Measurements from ENCODE around the gene ATP2B3. TPM values are rescaled to one million over a fixed set of nuclear protein-coding genes. Genes with fewer than 3 reads are reported as not detected.

The ATP2B3 gene
- total and polyA plus RNA-seq, 7 experiments from 2014 or later = not detected

- peaks cover 0 to 7% (median 0%) of the 10 kb centered on the region in 5 donors for H3K27me3 Mint-ChIP-seq
- Histone ChIP-seq H3K9me3 (ENCODE audit: control insufficient read depth in 2 of 3, low read length in 3 of 3) (no peaks in the 10 kb centered on the region), H3K27ac (ENCODE audit: low read depth, low read length) (no peak overlapping the region), H3K36me3 (ENCODE audit: control insufficient read depth in 2 of 3, insufficient read depth in 3 of 3, low read length in 3 of 3) (no peaks in the 10 kb centered on the region), H3K4me3 (ENCODE audit: low read length) (no peak overlapping the region), H3K27me3 (ENCODE audit: control insufficient read depth in 2 of 2, insufficient read depth in 2 of 2, low read length in 2 of 2) (no peaks in the 10 kb centered on the region), H3K4me1 (ENCODE audit: control insufficient read depth in 2 of 2, insufficient read depth in 2 of 2, low read length in 2 of 2) (no peaks in the 10 kb centered on the region)
- no peak overlapping the region for H3K4me3 Mint-ChIP-seq
- POLR2A ChIA-PET = no interaction called here
- CTCF ChIA-PET = interaction anchor here (0.8 kb wide), 1 partner anchor 14 kb away, joined by 3 read pairs; no protein-coding TSS in a partner anchor
- peaks cover 0 to 2% (median 0%) of the 10 kb centered on the region in 11 donors for H3K9me3 Mint-ChIP-seq
- no peak for ATAC-seq
- no peaks in the 10 kb centered on the region for H3K4me1 Mint-ChIP-seq
- H3K36me3 Mint-ChIP-seq = no peaks in the 10 kb centered on the region
- intact Hi-C loops (cut with micrococcal nuclease) = no loop called here
- no peak overlapping the region for H3K27ac Mint-ChIP-seq
- DNase-seq = no peak
Observed at GRCh38 chrX:153526042-153526441, 8.6 kb downstream of the ATP2B3 start.

DNA sequence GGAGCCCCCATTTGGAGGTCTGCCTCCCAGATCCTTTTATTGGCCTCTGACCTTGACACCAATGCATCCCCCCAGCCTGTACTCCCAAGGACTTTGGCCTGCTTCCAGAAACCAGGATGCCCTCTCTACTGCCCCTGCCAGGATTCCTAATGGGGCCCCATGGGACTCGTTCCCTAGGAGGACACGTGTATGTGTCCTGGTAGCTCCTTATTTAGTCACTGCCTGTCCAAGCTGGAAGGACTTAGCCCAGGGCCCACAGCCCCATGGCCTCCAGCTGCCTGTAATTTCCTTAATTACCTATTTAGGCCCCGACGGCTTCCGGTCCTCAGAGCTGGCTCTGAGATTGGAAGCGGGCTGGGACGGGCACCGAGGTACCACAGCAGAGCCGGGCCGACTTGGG, 9.4 kb downstream of the ATP2B3 start:
- H3K36me3 Mint-ChIP-seq = no peaks in the 10 kb centered on the region
- H3K4me1 Mint-ChIP-seq = no peaks in the 10 kb centered on the region
- H3K9me3 Mint-ChIP-seq = peaks cover 0 to 2% (median 0%) of the 10 kb centered on the region in 11 donors
- H3K36me3 ChIP-seq (ENCODE audit: control insufficient read depth in 2 of 3, insufficient read depth in 3 of 3, low read length in 3 of 3) = no peaks in the 10 kb centered on the region
- no peaks in the 10 kb centered on the region for H3K27me3 ChIP-seq (ENCODE audit: control insufficient read depth in 2 of 2, insufficient read depth in 2 of 2, low read length in 2 of 2)
- no peak overlapping the region for H3K4me3 Mint-ChIP-seq
- intact Hi-C loops (cut with micrococcal nuclease) = no loop called here
- ATAC-seq (no peak), DNase-seq (no peak)
- H3K27ac ChIP-seq (ENCODE audit: low read depth, low read length) = no peak overlapping the region
- no peaks in the 10 kb centered on the region for H3K4me1 ChIP-seq (ENCODE audit: control insufficient read depth in 2 of 2, insufficient read depth in 2 of 2, low read length in 2 of 2)
- H3K9me3 ChIP-seq (ENCODE audit: control insufficient read depth in 2 of 3, low read length in 3 of 3) = no peaks in the 10 kb centered on the region
- POLR2A ChIA-PET = no interaction called here
- H3K27ac Mint-ChIP-seq = no peak overlapping the region
- H3K4me3 ChIP-seq (ENCODE audit: low read length) = no peak overlapping the region
- H3K27me3 Mint-ChIP-seq = peaks cover 0 to 7% (median 0%) of the 10 kb centered on the region in 5 donors
- CTCF ChIA-PET = no interaction called here

- no peaks in the 10 kb centered on the region for H3K36me3 ChIP-seq (ENCODE audit: control insufficient read depth in 2 of 3, insufficient read depth in 3 of 3, low read length in 3 of 3)
- Mint-ChIP-seq H3K27ac (no peak overlapping the region), H3K4me1 (no peaks in the 10 kb centered on the region), H3K36me3 (no peaks in the 10 kb centered on the region), H3K4me3 (no peak overlapping the region), H3K27me3 (peaks cover 0 to 7% (median 0%) of the 10 kb centered on the region in 5 donors), H3K9me3 (peaks cover 0 to 2% (median 0%) of the 10 kb centered on the region in 11 donors)
- no peaks in the 10 kb centered on the region for H3K9me3 ChIP-seq (ENCODE audit: control insufficient read depth in 2 of 3, low read length in 3 of 3)
- CTCF ChIA-PET = no interaction called here
- H3K4me3 ChIP-seq (ENCODE audit: low read length) = no peak overlapping the region
- no peaks in the 10 kb centered on the region for H3K4me1 ChIP-seq (ENCODE audit: control insufficient read depth in 2 of 2, insufficient read depth in 2 of 2, low read length in 2 of 2)
- H3K27me3 ChIP-seq (ENCODE audit: control insufficient read depth in 2 of 2, insufficient read depth in 2 of 2, low read length in 2 of 2) = no peaks in the 10 kb centered on the region
- POLR2A ChIA-PET = no interaction called here
- H3K27ac ChIP-seq (ENCODE audit: low read depth, low read length) = no peak overlapping the region
- intact Hi-C loops (cut with micrococcal nuclease) = no loop called here
- DNase-seq (no peak), ATAC-seq (no peak)
Observed at GRCh38 chrX:153527208-153527607, 9.8 kb downstream of the ATP2B3 start.

DNA sequence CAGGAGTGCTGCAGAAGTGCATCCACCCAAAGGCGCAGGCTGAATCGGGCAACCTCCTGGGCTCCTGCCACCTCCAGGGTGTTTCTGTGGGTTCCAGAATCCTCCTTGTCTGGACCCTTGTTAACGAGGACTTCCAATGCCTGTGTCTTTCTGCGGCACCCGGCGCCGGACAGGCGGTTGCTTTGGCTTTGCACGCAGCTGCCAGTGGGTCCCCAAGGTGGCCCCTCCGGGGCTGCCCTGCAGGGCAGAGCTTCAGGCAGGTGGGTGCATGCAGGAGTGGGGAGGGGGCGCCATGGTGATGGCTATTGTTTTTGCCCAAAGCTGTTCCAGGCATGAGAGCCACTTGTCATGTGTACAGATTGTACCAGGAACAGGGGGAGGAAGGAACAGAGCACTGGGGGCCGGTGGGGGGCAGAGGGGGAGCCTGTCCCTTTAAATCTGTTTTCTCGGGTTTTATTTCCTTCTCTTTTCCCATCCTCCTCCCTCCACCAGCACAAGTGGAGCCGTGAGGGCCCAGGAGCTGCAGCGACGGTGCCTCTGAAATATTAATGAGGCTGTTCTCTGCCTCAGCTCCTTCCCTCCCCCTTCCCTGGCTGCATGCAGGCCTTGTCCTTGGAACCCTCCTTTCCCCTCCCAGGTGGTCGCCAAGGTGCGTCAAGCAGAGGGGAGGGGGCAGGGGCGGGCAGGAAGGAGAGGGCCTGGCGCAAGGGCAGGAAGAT, 13.1 kb downstream of the ATP2B3 start:
- ATAC-seq = no peak
- peaks cover 0 to 4% (median 0%) of the 10 kb centered on the region in 5 donors for H3K27me3 Mint-ChIP-seq
- ChIA-PET POLR2A (no interaction called here), CTCF (no interaction called here)
- Histone ChIP-seq H3K27ac (ENCODE audit: low read depth, low read length) (no peak overlapping the region), H3K4me1 (ENCODE audit: control insufficient read depth in 2 of 2, insufficient read depth in 2 of 2, low read length in 2 of 2) (no peaks in the 10 kb centered on the region), H3K36me3 (ENCODE audit: control insufficient read depth in 2 of 3, insufficient read depth in 3 of 3, low read length in 3 of 3) (no peaks in the 10 kb centered on the region), H3K9me3 (ENCODE audit: control insufficient read depth in 2 of 3, low read length in 3 of 3) (no peaks in the 10 kb centered on the region), H3K4me3 (ENCODE audit: low read length) (no peak overlapping the region), H3K27me3 (ENCODE audit: control insufficient read depth in 2 of 2, insufficient read depth in 2 of 2, low read length in 2 of 2) (no peaks in the 10 kb centered on the region)
- DNase-seq = no peak
- no peak overlapping the region for H3K4me3 Mint-ChIP-seq
- no peaks in the 10 kb centered on the region for H3K4me1 Mint-ChIP-seq
- peaks cover 0 to 2% (median 0%) of the 10 kb centered on the region in 11 donors for H3K9me3 Mint-ChIP-seq
- H3K36me3 Mint-ChIP-seq = no peaks in the 10 kb centered on the region
- no peak overlapping the region for H3K27ac Mint-ChIP-seq
- intact Hi-C loops (cut with micrococcal nuclease) = no loop called here

GRCh38 chrX:153533091-153533490, 15.6 kb downstream of the ATP2B3 start:
- Mint-ChIP-seq H3K9me3 (no peaks in the 10 kb centered on the region), H3K4me1 (no peaks in the 10 kb centered on the region), H3K27me3 (no peaks in the 10 kb centered on the region), H3K36me3 (no peaks in the 10 kb centered on the region), H3K27ac (no peak overlapping the region), H3K4me3 (no peak overlapping the region)
- ATAC-seq = no peak
- H3K27me3 ChIP-seq (ENCODE audit: control insufficient read depth in 2 of 2, insufficient read depth in 2 of 2, low read length in 2 of 2) = no peaks in the 10 kb centered on the region
- no peak overlapping the region for H3K27ac ChIP-seq (ENCODE audit: low read depth, low read length)
- no peaks in the 10 kb centered on the region for H3K36me3 ChIP-seq (ENCODE audit: control insufficient read depth in 2 of 3, insufficient read depth in 3 of 3, low read length in 3 of 3)
- ChIA-PET POLR2A (interaction anchor here (0.5 kb wide), 1 partner anchor 128 kb away, joined by 3 read pairs; no protein-coding TSS in a partner anchor), CTCF (no interaction called here)
- H3K4me1 ChIP-seq (ENCODE audit: control insufficient read depth in 2 of 2, insufficient read depth in 2 of 2, low read length in 2 of 2) = no peaks in the 10 kb centered on the region
- DNase-seq = no peak
- H3K4me3 ChIP-seq (ENCODE audit: low read length) = no peak overlapping the region
- no peaks in the 10 kb centered on the region for H3K9me3 ChIP-seq (ENCODE audit: control insufficient read depth in 2 of 3, low read length in 3 of 3)
- intact Hi-C loops (cut with micrococcal nuclease) = no loop called here

GRCh38 chrX:153537080-153537479, 19.6 kb downstream of the ATP2B3 start:
- intact Hi-C loops (cut with micrococcal nuclease) = loop anchor here in 1 of 2 donors (5.0 kb wide), 1 partner anchor 110 kb away; the partner anchor contains the start of gene DUSP9
- H3K27ac Mint-ChIP-seq = no peak overlapping the region

More at GRCh38 chrX:153537080-153537479, 19.6 kb downstream of the ATP2B3 start:
- Histone ChIP-seq H3K36me3 (ENCODE audit: control insufficient read depth in 2 of 3, insufficient read depth in 3 of 3, low read length in 3 of 3) (no peaks in the 10 kb centered on the region), H3K4me3 (ENCODE audit: low read length) (no peak overlapping the region), H3K9me3 (ENCODE audit: control insufficient read depth in 2 of 3, low read length in 3 of 3) (no peaks in the 10 kb centered on the region), H3K4me1 (ENCODE audit: control insufficient read depth in 2 of 2, insufficient read depth in 2 of 2, low read length in 2 of 2) (no peaks in the 10 kb centered on the region), H3K27ac (ENCODE audit: low read depth, low read length) (no peak overlapping the region), H3K27me3 (ENCODE audit: control insufficient read depth in 2 of 2, insufficient read depth in 2 of 2, low read length in 2 of 2) (no peaks in the 10 kb centered on the region)
- Mint-ChIP-seq H3K9me3 (no peaks in the 10 kb centered on the region), H3K36me3 (no peaks in the 10 kb centered on the region), H3K4me3 (no peak overlapping the region), H3K4me1 (peaks cover 0 to 2% (median 0%) of the 10 kb centered on the region in 7 donors), H3K27me3 (peaks cover 0 to 3% (median 0%) of the 10 kb centered on the region in 5 donors)
- POLR2A ChIA-PET = no interaction called here
- DNase-seq = no peak
- no peak for ATAC-seq
- CTCF ChIA-PET = interaction anchor here (0.9 kb wide), 1 partner anchor 130 kb away, joined by 3 read pairs; no protein-coding TSS in a partner anchor

Data from naive thymus-derived CD4-positive, alpha-beta T cell (primary cell).